DOHH2 (cell line): Measurements from ENCODE around the gene AKNA.

Source experiments
- EZH2phosphoT487 ChIP-seq: fragments of 200-600 bp; sonication (generic); IDR thresholded peaks from 2 replicates; pipeline ENCODE4 v1.6.1; 2017; ENCODE audit warnings: borderline replicate concordance, mild to moderate bottlenecking, antibody characterized with exemption, low read length, moderate library complexity, mixed read lengths
- TF ChIP-seq, protein P1 (sequence below): fragments of 200-600 bp; sonication (generic); IDR thresholded peaks from one replicate; pipeline ENCODE4 v1.5.1; 2014; ENCODE audit warnings: antibody characterized with exemption, mild to moderate bottlenecking, low read depth, low read length; ENCODE audit not compliant: poor library complexity, severe bottlenecking

GRCh38 chr9:114408645-114409044 lies 20.9 kb upstream of the AKNA start:
- TF ChIP-seq, protein P1, sequence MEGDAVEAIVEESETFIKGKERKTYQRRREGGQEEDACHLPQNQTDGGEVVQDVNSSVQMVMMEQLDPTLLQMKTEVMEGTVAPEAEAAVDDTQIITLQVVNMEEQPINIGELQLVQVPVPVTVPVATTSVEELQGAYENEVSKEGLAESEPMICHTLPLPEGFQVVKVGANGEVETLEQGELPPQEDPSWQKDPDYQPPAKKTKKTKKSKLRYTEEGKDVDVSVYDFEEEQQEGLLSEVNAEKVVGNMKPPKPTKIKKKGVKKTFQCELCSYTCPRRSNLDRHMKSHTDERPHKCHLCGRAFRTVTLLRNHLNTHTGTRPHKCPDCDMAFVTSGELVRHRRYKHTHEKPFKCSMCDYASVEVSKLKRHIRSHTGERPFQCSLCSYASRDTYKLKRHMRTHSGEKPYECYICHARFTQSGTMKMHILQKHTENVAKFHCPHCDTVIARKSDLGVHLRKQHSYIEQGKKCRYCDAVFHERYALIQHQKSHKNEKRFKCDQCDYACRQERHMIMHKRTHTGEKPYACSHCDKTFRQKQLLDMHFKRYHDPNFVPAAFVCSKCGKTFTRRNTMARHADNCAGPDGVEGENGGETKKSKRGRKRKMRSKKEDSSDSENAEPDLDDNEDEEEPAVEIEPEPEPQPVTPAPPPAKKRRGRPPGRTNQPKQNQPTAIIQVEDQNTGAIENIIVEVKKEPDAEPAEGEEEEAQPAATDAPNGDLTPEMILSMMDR = no peak
- TF ChIP-seq EZH2phosphoT487 = no peak
